Stimulated activated CD4-positive, alpha-beta T cell treated with anti-CD3 and anti-CD28 coated beads, TNF-alpha, amount 100 ng/mL, for 48 hours (primary cell): ENCODE results near the gene DIP2A.
"Not testable (repeated sequence)": the region's sequence is repeated elsewhere in the genome, so short reads cannot be mapped to it uniquely, and the experiment has no call there.

Experiments
- DNase-seq, 3 donors: peaks; one replicate each; pipeline ENCODE4 v3.0.0-alpha.2; 2020; ENCODE audit warnings: low read depth in 3 of 3

The DIP2A gene

GRCh38 chr21:46424621-46425020 is 34.1 kb upstream of the DIP2A start:
- no peak for DNase-seq

- no peak for DNase-seq
These were observed 33.6 kb upstream of the DIP2A start for GRCh38 chr21:46425041-46425440.

GRCh38 chr21:46425571-46425970 is 33.1 kb upstream of the DIP2A start:
- DNase-seq = peak in 1 of 3 donors; percentile 11

DNA sequence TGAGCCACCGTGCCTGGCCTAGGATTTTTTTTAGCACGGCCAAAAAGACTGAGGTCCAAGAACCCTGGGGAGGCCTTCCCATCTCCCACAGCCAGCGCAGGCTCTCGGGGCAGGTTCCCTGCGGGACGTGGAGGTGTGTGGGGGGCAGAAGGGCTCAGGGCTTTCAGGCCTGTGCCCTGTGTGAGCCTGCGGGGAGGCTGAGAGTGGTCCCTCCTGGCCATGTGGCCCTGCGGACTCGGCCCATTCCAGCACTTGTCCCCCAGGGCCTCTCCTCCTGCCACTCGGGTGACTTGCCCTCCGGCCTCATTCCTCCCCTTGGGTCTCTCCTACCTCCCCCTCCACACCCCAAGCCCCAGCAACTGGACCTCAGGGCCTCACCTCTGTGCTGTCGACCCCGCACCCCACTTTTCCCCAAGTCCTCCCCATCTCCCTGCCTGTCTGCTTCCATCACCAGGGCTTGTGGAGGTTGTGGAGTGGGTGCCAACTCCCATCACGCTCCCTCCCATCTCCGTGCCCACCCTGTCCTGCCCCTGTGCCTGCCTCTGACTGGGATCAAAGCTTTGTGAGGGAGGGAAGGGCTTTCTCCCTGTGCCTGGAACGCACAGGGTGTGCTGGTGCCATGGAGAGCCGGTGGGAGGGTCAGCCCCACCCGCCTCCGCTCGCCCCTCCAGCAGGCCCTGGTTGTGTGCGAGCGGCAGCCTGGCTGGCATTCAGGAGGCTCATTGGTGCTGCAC is 32.2 kb upstream of the DIP2A start:
- DNase-seq = no peak

DNA sequence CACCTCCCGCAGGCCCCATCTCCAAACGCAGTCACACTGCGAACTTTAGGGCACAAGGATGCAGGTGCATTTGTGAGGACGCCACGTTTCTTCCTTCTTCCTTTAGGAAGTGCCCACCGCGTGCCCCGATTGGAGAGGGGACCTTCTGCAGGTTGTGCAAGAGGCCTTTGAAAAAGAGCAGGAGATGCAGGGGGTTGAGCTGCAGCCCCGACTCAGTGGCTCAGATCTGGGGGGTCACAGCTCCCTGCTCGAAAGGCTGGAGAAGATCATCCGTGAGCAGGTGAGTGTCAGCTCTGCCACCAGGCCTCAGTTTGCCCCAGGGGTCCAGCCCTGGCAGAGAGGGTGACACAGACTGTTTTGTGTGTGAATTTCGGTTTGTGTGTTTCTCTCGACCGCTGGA is 31.2 kb upstream of the DIP2A start:
- no peak for DNase-seq

- no peak for DNase-seq
These were observed 30.4 kb upstream of the DIP2A start for GRCh38 chr21:46428286-46428685.

DNA sequence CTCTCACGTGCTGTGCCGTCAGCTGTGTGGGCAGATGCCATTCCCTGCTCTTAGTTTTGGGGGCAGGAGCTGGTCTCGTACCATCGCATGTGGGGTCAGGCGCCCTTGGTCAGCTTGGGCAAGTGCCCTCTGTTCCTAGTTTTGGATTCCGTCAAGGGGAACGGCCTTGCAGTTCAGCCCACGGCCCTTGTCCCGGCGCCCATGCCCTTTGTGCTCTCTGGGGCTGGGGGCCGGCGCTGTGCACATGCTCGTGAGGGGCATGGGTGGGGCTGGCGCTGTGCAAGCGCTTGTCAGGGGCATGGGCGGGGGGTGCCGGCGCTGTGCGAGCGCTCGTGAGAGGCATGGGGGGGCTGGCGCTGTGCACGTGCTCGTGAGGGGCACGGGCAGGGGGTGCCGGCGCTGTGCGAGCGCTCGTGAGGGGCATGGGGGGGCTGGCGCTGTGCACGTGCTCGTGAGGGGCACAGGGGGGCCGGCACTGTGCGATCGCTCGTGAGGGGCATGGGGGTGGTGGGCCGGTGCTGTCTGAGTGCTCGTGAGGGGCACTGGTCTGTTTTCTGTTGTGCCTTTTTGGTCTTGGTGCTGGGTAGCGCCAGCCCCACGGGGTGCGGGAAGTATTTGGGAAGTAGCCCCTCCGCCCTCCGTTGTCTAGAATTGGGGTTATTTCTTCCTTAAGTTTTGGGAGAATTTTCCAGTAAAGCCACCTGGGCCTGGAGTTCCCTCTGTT is 29.5 kb upstream of the DIP2A start:
- DNase-seq = no peak

- DNase-seq = no peak
These were observed 28.7 kb upstream of the DIP2A start for GRCh38 chr21:46429754-46430681.

- no peak for DNase-seq
These were observed 27.2 kb upstream of the DIP2A start for GRCh38 chr21:46431448-46431847.

GRCh38 chr21:46431884-46432488 is 26.7 kb upstream of the DIP2A start:
- no peak for DNase-seq

DNA sequence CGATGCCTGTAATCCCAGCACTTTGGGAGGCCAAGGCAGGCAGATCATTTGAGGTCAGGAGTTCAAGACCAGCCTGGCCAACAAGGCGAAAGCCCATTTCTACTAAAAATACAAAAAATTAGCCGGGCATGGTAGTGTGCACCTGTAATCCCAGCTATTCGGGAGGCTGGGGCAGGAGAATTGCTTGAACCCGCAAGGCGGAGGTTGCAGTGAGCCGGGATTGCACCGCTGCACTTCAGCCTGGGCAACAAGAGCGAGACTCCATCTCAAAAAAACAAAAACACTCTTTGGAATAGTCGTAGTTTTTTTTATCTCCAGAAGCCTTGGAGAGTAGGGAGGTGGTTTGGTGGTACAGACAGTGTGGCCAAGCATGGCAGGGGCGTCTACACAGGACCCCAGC is 25.6 kb upstream of the DIP2A start:
- DNase-seq = not testable (repeated sequence)

DNA sequence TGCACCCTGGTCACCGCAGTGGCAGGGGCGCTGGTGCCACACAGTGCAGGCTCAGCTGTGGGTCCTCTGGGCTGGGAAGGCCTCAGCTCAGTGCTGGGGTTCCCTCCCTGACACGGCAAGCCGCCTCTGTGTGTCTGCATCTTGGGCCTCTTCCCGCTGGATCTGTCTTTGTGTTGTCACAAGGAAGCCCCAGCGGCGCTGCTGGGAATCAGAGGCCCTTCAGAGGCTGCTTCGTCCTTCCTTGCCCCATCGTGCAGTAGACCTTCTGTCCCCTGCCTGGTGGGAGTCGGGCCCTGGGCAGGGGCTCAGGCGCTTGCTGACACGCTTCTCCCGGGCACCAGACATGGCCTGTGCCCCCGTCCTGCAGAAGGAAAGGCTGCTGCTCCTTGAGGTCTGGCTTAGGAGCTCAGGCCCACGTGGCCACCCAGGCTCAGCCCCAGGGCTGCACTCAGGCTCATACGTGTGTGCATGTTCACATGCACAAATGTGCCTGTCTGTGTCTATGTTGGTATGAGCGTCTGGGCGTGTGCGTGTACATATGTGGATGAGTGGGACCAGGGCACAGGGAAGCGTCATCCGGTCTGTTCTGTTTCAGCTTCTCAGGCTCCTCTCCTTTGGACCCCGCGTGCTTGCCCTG is 24.3 kb upstream of the DIP2A start:
- DNase-seq = no peak

DNA sequence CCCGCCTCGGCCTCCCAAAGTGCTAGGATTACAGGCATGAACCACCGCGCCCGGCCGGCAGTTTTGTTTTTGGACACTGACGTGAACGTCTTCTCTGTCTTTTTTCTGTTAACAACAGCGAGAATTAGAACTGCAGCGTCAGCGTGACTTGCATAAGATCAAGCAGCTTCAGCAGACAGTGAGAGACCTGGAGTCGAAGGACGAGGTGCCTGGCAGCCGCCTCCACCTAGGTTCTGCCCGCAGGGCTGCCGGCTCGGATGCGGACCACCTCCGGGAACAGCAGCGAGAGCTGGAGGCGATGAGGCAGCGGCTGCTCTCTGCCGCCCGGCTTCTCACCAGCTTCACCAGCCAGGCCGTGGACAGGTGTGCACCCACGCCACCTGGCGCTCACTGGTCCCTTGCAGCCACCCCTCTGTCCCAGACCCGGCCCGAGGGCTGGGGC is 22.9 kb upstream of the DIP2A start:
- no peak for DNase-seq

DNA sequence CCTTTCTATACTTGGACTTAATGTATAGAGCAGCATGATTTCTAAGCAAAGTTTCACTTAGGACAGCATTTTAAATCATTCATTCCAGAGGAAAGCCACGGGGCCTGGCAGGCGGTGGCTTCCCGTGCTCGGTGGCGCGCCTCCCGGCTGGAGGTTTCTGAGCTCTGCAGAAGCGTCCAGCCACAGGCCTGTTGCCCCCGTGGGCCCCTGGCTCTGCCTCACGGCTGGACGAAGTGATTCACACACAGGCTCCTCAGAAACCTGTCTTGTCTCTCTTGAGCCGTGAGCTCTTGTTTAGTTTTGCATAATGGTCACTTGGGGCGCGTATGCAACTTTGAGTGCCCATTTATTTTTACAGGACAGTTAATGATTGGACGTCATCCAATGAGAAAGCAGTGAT is 22.1 kb upstream of the DIP2A start:
- DNase-seq = no peak

GRCh38 chr21:46437096-46437498 is 21.6 kb upstream of the DIP2A start:
- no peak for DNase-seq

GRCh38 chr21:46437511-46437910 is 21.2 kb upstream of the DIP2A start:
- no peak for DNase-seq

- DNase-seq = no peak
These were observed 20.4 kb upstream of the DIP2A start for GRCh38 chr21:46438241-46438640.

DNA sequence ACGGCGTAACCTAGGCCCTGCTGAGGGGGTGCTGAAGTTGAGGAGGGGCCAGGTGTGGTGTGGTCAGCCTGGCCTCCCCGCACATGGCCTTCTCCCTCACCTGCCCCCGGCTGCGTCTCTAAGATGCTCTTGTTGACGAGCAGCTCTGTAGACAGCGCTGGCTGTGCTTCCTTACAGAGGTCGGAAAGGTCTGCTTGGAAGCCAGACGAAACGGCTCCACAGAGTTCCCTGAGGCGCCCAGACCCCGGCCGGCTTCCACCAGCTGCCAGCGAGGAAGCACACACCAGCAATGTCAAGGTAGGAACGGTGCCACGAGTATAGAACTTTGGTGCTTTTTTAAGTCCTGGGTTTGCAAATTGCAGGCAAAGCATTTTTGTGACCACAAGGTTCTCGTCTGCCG is 18.8 kb upstream of the DIP2A start:
- no peak for DNase-seq

DNA sequence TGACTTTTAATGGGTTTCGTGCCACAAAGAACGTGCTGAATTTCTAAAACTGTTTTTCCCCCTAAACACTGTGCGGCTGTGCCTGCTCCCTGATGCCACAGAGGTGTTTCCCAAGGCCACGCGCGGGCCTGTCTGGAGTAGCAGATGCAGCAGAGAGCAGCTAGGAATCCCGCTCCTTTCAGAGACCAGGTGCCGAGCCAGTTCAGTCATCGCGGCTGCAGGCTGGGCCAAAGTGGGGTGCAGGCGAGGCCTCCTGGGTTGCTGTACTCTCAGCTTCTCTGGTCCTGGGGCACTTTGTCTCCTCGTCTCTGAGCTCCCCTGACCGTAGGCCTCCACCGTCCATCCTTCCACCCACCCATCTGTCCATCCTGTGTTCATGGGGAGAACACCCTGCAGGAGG is 17.4 kb upstream of the DIP2A start:
- no peak for DNase-seq

- no peak for DNase-seq
These were observed 16.7 kb upstream of the DIP2A start for GRCh38 chr21:46441961-46442498.

DNA sequence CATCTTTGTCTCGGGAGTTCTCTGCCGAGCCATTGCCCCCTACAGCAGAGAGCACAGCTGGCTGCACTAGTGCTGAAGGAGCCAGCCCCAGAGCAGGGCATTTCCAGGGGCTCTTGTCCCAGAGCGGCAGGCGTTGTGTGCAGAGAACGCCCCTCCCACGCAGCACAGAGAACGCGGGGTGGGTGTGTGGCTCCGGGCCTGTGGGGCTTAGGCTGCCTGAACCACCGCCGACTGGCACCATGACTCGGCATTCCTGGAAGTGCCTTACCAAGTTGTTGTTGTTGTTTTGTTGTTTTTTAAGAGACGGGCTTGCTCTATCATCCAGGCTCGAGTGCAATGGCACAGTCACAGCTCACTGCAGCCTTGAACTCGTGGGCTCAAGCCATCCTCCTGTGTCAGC is 15.8 kb upstream of the DIP2A start:
- no peak for DNase-seq
